HepG2 (cell line): ENCODE measurements around the gene CBX2. TPM values are rescaled to one million over a fixed set of nuclear protein-coding genes. Genes with fewer than 3 reads are reported as not detected.

Source experiments
- ATAC-seq: fragments of 200-7000 bp; cut with Tn5 transposase; 3 replicates; pipeline ENCODE4 v1.9.1; 2020; ENCODE audit warnings: mild to moderate bottlenecking, moderate library complexity
- BruUV-seq: library from RNA; stranded (reverse); fragments of 400-500 nt; replicated peaks from 2 replicates; lab custom pipeline; 2021; lab: Mats Ljungman, UMichigan
- CTCF ChIA-PET: fragments of 300-600 bp; formaldehyde crosslinking; extraction: SDS; loops from one replicate; lab custom pipeline; 2021; ENCODE audit warnings: low total read pairs, inconsistent platforms, low intra/inter-chr PET ratio; lab: Yijun Ruan, JAX
- POLR2A ChIA-PET: fragments of 350-600 bp; sonication (Branson Sonifier 250); formaldehyde crosslinking; loops from one replicate; lab custom pipeline; 2020; ENCODE audit warnings: antibody characterized with exemption, inconsistent platforms; lab: Yijun Ruan, JAX
- DNase-seq: peaks from one replicate; pipeline ENCODE4 v3.0.0-alpha.2; 2015; ENCODE audit warnings: low spot score
- FAIRE-seq: peaks from 3 replicates; lab custom pipeline; 2011; peaks lifted over from hg19 to GRCh38; lab: Jason Lieb, UNC
- H2AFZ ChIP-seq: one replicate; pipeline ENCODE4 v1.6.1; 2011; ENCODE audit warnings: low read length, inconsistent platforms
- H3K27ac ChIP-seq: fragments of 300-600 bp; 3 replicates; pipeline ENCODE4 v1.8.0; 2011; ENCODE audit warnings: mixed run types, mild to moderate bottlenecking, mixed read lengths, low read length, inconsistent platforms; ENCODE audit not compliant: insufficient read depth; ENCODE audit errors: extremely low read length
- H3K27me3 ChIP-seq, 2 experiments: fragments of 200-600 bp in 1 of 2; 2 replicates in 1 of 2; 3 replicates in 1 of 2; pipeline versions ENCODE4 v1.6.0 to v1.8.0; 2011; ENCODE audit warnings: low read length in 2 of 2, mild to moderate bottlenecking in 2 of 2, moderate library complexity in 2 of 2, inconsistent platforms in 1 of 2; ENCODE audit not compliant: insufficient read depth in 2 of 2, control insufficient read depth in 1 of 2
- H3K36me3 ChIP-seq, 2 experiments: fragments of 200-600 bp in 1 of 2; replicated peaks in 1 of 2; 2 replicates in 1 of 2; 3 replicates in 1 of 2; pipeline versions ENCODE4 v1.5.1 to v1.8.0; 2011; ENCODE audit warnings: low read length in 2 of 2, inconsistent platforms in 1 of 2; ENCODE audit not compliant: insufficient read depth in 2 of 2, control insufficient read depth in 1 of 2
- H3K4me1 ChIP-seq: 2 replicates; pipeline ENCODE4 v1.5.1; 2012; ENCODE audit warnings: low read length, inconsistent platforms; ENCODE audit not compliant: insufficient read depth
- H3K4me2 ChIP-seq: 2 replicates; pipeline ENCODE4 v1.6.0; 2011; ENCODE audit warnings: low read depth, low read length, inconsistent platforms
- H3K4me3 ChIP-seq, 3 experiments: fragments of 200-600 bp in 1 of 3; sonication (generic), shearing (Covaris generic) in 1 of 3; replicated peaks in 1 of 3; 2 replicates each; pipeline ENCODE4 v1.5.1; 2011 to 2016; ENCODE audit warnings: low read length in 3 of 3, inconsistent platforms in 2 of 3, low read depth in 2 of 3, mild to moderate bottlenecking in 2 of 3, control low read depth in 1 of 3, mixed read lengths in 1 of 3; ENCODE audit not compliant: insufficient read depth in 1 of 3
- H3K79me2 ChIP-seq: one replicate; pipeline ENCODE4 v1.6.1; 2011; ENCODE audit warnings: low read length, inconsistent platforms; ENCODE audit not compliant: insufficient read depth
- H3K9ac ChIP-seq: 2 replicates; pipeline ENCODE4 v1.6.0; 2011; ENCODE audit warnings: mild to moderate bottlenecking, low read depth, low read length, inconsistent platforms; ENCODE audit not compliant: insufficient read depth
- H3K9me3 ChIP-seq: 2 replicates; pipeline ENCODE4 v1.5.1; 2012; ENCODE audit warnings: mild to moderate bottlenecking, low read length
- H4K20me1 ChIP-seq: 2 replicates; pipeline ENCODE4 v1.6.0; 2011; ENCODE audit warnings: inconsistent platforms, mild to moderate bottlenecking, low read length, moderate library complexity; ENCODE audit not compliant: insufficient read depth
- ASH2L ChIP-seq: fragments of 300-600, 200-600 bp; sonication (generic); IDR thresholded peaks from 2 replicates; pipeline ENCODE4 v1.7.0; 2017; ENCODE audit warnings: low read depth, mild to moderate bottlenecking, moderate library complexity, mixed read lengths, low read length; ENCODE audit not compliant: insufficient read length
- FOSL1 ChIP-seq: sonication (generic); formaldehyde crosslinking; IDR thresholded peaks from 2 replicates; pipeline ENCODE4 v1.9.0; 2021; ENCODE audit warnings: missing genetic modification reagents, borderline replicate concordance
- HNRNPH1 ChIP-seq: fragments of 200-400 bp; formaldehyde crosslinking; optimal IDR thresholded peaks from 2 replicates; pipeline ENCODE3; 2017; ENCODE audit warnings: mild to moderate bottlenecking, low read depth, low read length
- IRF9 ChIP-seq: sonication (generic); formaldehyde crosslinking; IDR thresholded peaks from 2 replicates; pipeline ENCODE4 v1.8.0; 2022; ENCODE audit warnings: missing genetic modification reagents, mild to moderate bottlenecking, borderline replicate concordance
- POLR2A ChIP-seq, 2 experiments: IDR thresholded peaks; 2 replicates each; pipeline ENCODE4 v1.6.1; 2011; ENCODE audit warnings: low read depth in 2 of 2, low read length in 2 of 2, mild to moderate bottlenecking in 1 of 2, moderate library complexity in 1 of 2; ENCODE audit not compliant: insufficient read depth in 1 of 2
- RXRA ChIP-seq: sonication (generic); formaldehyde crosslinking; IDR thresholded peaks from 2 replicates; pipeline ENCODE4 v1.5.1; 2020; ENCODE audit warnings: missing genetic modification reagents
- SP4 ChIP-seq: sonication (generic); formaldehyde crosslinking; IDR thresholded peaks from 2 replicates; pipeline ENCODE4 v1.8.1; 2023; ENCODE audit warnings: mild to moderate bottlenecking, missing genetic modification reagents
- ZC3H13 ChIP-seq: sonication (generic); formaldehyde crosslinking; IDR thresholded peaks from 2 replicates; pipeline ENCODE4 v1.8.1; 2023; ENCODE audit warnings: mild to moderate bottlenecking, missing genetic modification reagents, moderate library complexity
- ZNF501 ChIP-seq: sonication (generic); formaldehyde crosslinking; IDR thresholded peaks from 2 replicates; pipeline ENCODE4 v1.5.1; 2020; ENCODE audit warnings: mild to moderate bottlenecking, moderate library complexity, missing genetic modification reagents
- ZNF598 ChIP-seq: sonication (generic); formaldehyde crosslinking; IDR thresholded peaks from 2 replicates; pipeline ENCODE4 v1.5.1; 2020; ENCODE audit warnings: mild to moderate bottlenecking, missing genetic modification reagents, borderline replicate concordance
- ZNF761 ChIP-seq: sonication (generic); formaldehyde crosslinking; conservative IDR thresholded peaks from 2 replicates; pipeline ENCODE4 v1.4.0; 2020; ENCODE audit warnings: mild to moderate bottlenecking, missing genetic modification reagents
- WGBS: methylation state at CpG from one replicate; pipeline ENCODE4 v1.1.6; 2017; ENCODE audit warnings: low lambda C conversion rate; 5-methylcytosine and 5-hydroxymethylcytosine counted together
- in situ Hi-C: cut with HindIII; loops from 2 replicates; pipeline ENCODE4 v1.10.0; 2017; ENCODE audit warnings: low pct_unique_long_range_greater_than_20kb; ENCODE audit not compliant: extremely low pct_ligation_motif_present
- intact Hi-C: fragments of 100-400 bp; cut with micrococcal nuclease; formaldehyde crosslinking; loops from one replicate; pipeline ENCODE4 v1.10.0; 2022; ENCODE audit not compliant: unreplicated experiment
- polyA plus RNA-seq, 8 experiments: library from polyadenylated mRNA; depleted of rRNA in 3 of 8; stranded (reverse) in 7 of 8; unstranded in 1 of 8; fragments of >200 nt; fragmentation: Illumina TruSeq in 4 of 8; extraction: Trizol in 4 of 8; gene quantifications; 2 replicates each; pipeline versions ENCODE4 v1.2.1 to v1.2.3, GENCODE V29; 2011 to 2016; ENCODE audit warnings: low read depth in 4 of 8, missing spikeins in 1 of 8, mixed read lengths in 1 of 8; ENCODE audit not compliant: insufficient read depth in 1 of 8
- total RNA-seq, 5 experiments: library from RNA; depleted of rRNA; stranded (reverse); fragments of >200 nt; fragmentation: Illumina TruSeq; extraction: Trizol; gene quantifications; 2 replicates each; pipeline ENCODE4 v1.2.3, GENCODE V29; 2016; ENCODE audit warnings: low read depth in 1 of 5
- TF ChIP-seq, protein P1 (sequence below): sonication (generic); formaldehyde crosslinking; IDR thresholded peaks from 2 replicates; pipeline ENCODE4 v1.5.0; 2020; ENCODE audit warnings: mild to moderate bottlenecking, missing genetic modification reagents
- TF ChIP-seq, protein P2 (sequence below): IDR thresholded peaks from 2 replicates; pipeline ENCODE4 v1.6.1; 2016; ENCODE audit warnings: missing compliant biosample characterization, missing genetic modification reagents, borderline replicate concordance

Gene CBX2
- total and polyA plus RNA-seq, 2 of the 13 experiments (the other 11 are each of a cell fraction or from before 2014, with no cell fraction given), result 14.5 to 31.1 TPM

GRCh38 chr17:79785017-79785899, 7.3 kb downstream of the CBX2 start (continued):
- TF ChIP-seq, protein P1, sequence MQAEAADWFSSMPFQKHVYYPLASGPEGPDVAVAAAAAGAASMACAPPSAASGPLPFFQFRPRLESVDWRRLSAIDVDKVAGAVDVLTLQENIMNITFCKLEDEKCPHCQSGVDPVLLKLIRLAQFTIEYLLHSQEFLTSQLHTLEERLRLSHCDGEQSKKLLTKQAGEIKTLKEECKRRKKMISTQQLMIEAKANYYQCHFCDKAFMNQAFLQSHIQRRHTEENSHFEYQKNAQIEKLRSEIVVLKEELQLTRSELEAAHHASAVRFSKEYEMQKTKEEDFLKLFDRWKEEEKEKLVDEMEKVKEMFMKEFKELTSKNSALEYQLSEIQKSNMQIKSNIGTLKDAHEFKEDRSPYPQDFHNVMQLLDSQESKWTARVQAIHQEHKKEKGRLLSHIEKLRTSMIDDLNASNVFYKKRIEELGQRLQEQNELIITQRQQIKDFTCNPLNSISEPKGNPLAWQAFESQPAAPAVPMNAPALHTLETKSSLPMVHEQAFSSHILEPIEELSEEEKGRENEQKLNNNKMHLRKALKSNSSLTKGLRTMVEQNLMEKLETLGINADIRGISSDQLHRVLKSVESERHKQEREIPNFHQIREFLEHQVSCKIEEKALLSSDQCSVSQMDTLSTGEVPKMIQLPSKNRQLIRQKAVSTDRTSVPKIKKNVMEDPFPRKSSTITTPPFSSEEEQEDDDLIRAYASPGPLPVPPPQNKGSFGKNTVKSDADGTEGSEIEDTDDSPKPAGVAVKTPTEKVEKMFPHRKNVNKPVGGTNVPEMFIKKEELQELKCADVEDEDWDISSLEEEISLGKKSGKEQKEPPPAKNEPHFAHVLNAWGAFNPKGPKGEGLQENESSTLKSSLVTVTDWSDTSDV (CRISPR knock-in tag), result no peak
- peak in 1 of 2 experiments; percentile 41; a peak in 2 of 4 replicates for TF ChIP-seq POLR2A (IDR thresholded peaks at IDR 0.05; ENCODE audit: insufficient read depth in 1 of 2, low read depth in 2 of 2, low read length in 2 of 2)

GRCh38 chr17:79785900-79786810, 8.2 kb downstream of the CBX2 start:
- Histone ChIP-seq H2AFZ (no peak overlapping the region), H3K36me3 (peaks cover 17 to 20% of the 10 kb centered on the region in 2 experiments), H3K79me2 (no peaks in the 10 kb centered on the region), H3K27me3 (peaks cover 12 to 33% of the 10 kb centered on the region in 2 experiments), H4K20me1 (peaks cover 7% of the 10 kb centered on the region; the same call in 1 of the 2 replicates), H3K4me2 (no peak overlapping the region), H3K4me3 (no peak overlapping the region), H3K27ac (no peak overlapping the region), H3K9ac (no peak overlapping the region), H3K9me3 (no peaks in the 10 kb centered on the region), H3K4me1 (peaks cover 33% of the 10 kb centered on the region)
- no peak for ATAC-seq
- CTCF ChIA-PET, result no interaction called here
- TSS peak; percentile 28 for BruUV-seq
- DNase-seq, result no peak
- TF ChIP-seq ZNF501, result peak; percentile 44; the same call in 1 of the 2 replicates
- 0 out of 2 replicates have a peak, but pooled peaks have one; percentile 34 for TF ChIP-seq SP4 (CRISPR knock-in tag)
- TF ChIP-seq RXRA (CRISPR knock-in tag), result peak; percentile 20; the same call in 1 of the 2 replicates
- TF ChIP-seq, protein P2, sequence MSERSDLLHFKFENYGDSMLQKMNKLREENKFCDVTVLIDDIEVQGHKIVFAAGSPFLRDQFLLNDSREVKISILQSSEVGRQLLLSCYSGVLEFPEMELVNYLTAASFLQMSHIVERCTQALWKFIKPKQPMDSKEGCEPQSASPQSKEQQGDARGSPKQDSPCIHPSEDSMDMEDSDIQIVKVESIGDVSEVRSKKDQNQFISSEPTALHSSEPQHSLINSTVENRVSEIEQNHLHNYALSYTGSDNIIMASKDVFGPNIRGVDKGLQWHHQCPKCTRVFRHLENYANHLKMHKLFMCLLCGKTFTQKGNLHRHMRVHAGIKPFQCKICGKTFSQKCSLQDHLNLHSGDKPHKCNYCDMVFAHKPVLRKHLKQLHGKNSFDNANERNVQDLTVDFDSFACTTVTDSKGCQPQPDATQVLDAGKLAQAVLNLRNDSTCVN (CRISPR knock-in tag), result no peak
- TF ChIP-seq FOSL1 (CRISPR knock-in tag), result no peak
- TF ChIP-seq IRF9 (CRISPR knock-in tag), result 0 out of 2 replicates have a peak, but pooled peaks have one; percentile 35
- TF ChIP-seq ZC3H13 (CRISPR knock-in tag), result peak; percentile 91
- no peak for TF ChIP-seq HNRNPH1
- TF ChIP-seq ZNF761, result 0 out of 2 replicates have a peak, but pooled peaks have one; percentile 20
- no peak for TF ChIP-seq ASH2L
- peak in 1 of 2 experiments; percentile 23; a peak in 1 of 4 replicates for TF ChIP-seq POLR2A (IDR thresholded peaks at IDR 0.05; ENCODE audit: insufficient read depth in 1 of 2, low read depth in 2 of 2, low read length in 2 of 2)
- 0 out of 2 replicates have a peak, but pooled peaks have one; percentile 9 for TF ChIP-seq ZNF598 (CRISPR knock-in tag)
- POLR2A ChIA-PET, result interaction anchor here (0.5 to 1.0 kb wide), 2 partner anchors 11 to 133 kb away, joined by 3 to 4 read pairs; partner anchors contain the start of gene CBX8
- intact Hi-C loops, result loop anchor here (5.0 kb wide), 1 partner anchor 186 kb away; no protein-coding TSS in a partner anchor
- 96% methylated on average over 15 of the region's 15 CpGs for WGBS
- in situ Hi-C loops, result no loop called here
- FAIRE-seq, result no peak
